WTC11 (cell line): Measurements from ENCODE around the gene FFAR3. TPM values are rescaled to one million over a fixed set of nuclear protein-coding genes. Genes with fewer than 3 reads are reported as not detected.
A peak's percentile ranks its signal among the peaks of the same experiment; 100 is the strongest.

Source experiments
- ATAC-seq: fragments of 200-7000 bp; cut with Tn5 transposase; 2 replicates; pipeline ENCODE4 v1.10.0; 2021; ENCODE audit warnings: mild to moderate bottlenecking, moderate library complexity
- CTCF ChIA-PET: fragments of 300-600 bp; sonication (Branson Sonifier 250); formaldehyde crosslinking; loops from one replicate; lab custom pipeline; 2021; ENCODE audit warnings: antibody characterized with exemption; lab: Charles Lee
- POLR2A ChIA-PET: fragments of 350-600 bp; sonication (Branson Sonifier 250); formaldehyde crosslinking; loops from one replicate; lab custom pipeline; 2021; ENCODE audit warnings: antibody characterized with exemption; lab: Charles Lee
- DNase-seq: peaks from one replicate; pipeline ENCODE4 v3.0.0; 2021; ENCODE audit warnings: low spot score
- H3K27ac Mint-ChIP-seq: 2 replicates; pipeline ENCODE4 v1.8.0; 2021; ENCODE audit warnings: mixed read lengths
- H3K27me3 Mint-ChIP-seq: 2 replicates; pipeline ENCODE4 v1.8.0; 2021; ENCODE audit warnings: low read depth, mild to moderate bottlenecking, moderate library complexity, mixed read lengths
- H3K36me3 Mint-ChIP-seq: 2 replicates; pipeline ENCODE4 v1.8.0; 2021; ENCODE audit warnings: mixed read lengths
- H3K4me1 Mint-ChIP-seq: 2 replicates; pipeline ENCODE4 v1.8.0; 2022; ENCODE audit warnings: mixed read lengths
- H3K4me3 Mint-ChIP-seq: 2 replicates; pipeline ENCODE4 v1.8.0; 2021; ENCODE audit warnings: mild to moderate bottlenecking, moderate library complexity, mixed read lengths
- H3K9me3 Mint-ChIP-seq: 2 replicates; pipeline ENCODE4 v1.8.0; 2021; ENCODE audit warnings: mixed read lengths
- AFF4 ChIP-seq: sonication (generic); formaldehyde crosslinking; IDR thresholded peaks from 2 replicates; pipeline ENCODE4 v1.8.1; 2023; ENCODE audit warnings: mild to moderate bottlenecking, missing genetic modification reagents, borderline replicate concordance
- ATF2 ChIP-seq: sonication (generic); formaldehyde crosslinking; IDR thresholded peaks from 2 replicates; pipeline ENCODE4 v1.8.1; 2022; ENCODE audit warnings: low read depth, missing genetic modification reagents, borderline replicate concordance
- E2F4 ChIP-seq: sonication (generic); formaldehyde crosslinking; IDR thresholded peaks from 2 replicates; pipeline ENCODE4 v1.8.1; 2022; ENCODE audit warnings: low read depth, mild to moderate bottlenecking, moderate library complexity, missing genetic modification reagents, borderline replicate concordance
- E2F5 ChIP-seq: sonication (generic); formaldehyde crosslinking; IDR thresholded peaks from 2 replicates; pipeline ENCODE4 v1.8.1; 2022; ENCODE audit warnings: mild to moderate bottlenecking, moderate library complexity, missing genetic modification reagents
- FOXP4 ChIP-seq: sonication (generic); formaldehyde crosslinking; IDR thresholded peaks from 2 replicates; pipeline ENCODE4 v1.8.0; 2022; ENCODE audit warnings: mild to moderate bottlenecking, missing genetic modification reagents
- GABPB1 ChIP-seq: sonication (generic); formaldehyde crosslinking; IDR thresholded peaks from 2 replicates; pipeline ENCODE4 v1.8.1; 2023; ENCODE audit warnings: mild to moderate bottlenecking, missing genetic modification reagents
- HMGA2 ChIP-seq: fragments of 250-450 bp; sonication (Bioruptor Pico); IDR thresholded peaks from 2 replicates; pipeline ENCODE4 v1.4.0; 2021; ENCODE audit warnings: mild to moderate bottlenecking, moderate library complexity
- IRF2 ChIP-seq: sonication (generic); formaldehyde crosslinking; IDR thresholded peaks from 2 replicates; pipeline ENCODE4 v1.8.0; 2022; ENCODE audit warnings: low read depth, missing genetic modification reagents, borderline replicate concordance
- OVOL2 ChIP-seq: fragments of 250-450 bp; sonication (Bioruptor Pico); IDR thresholded peaks from 2 replicates; pipeline ENCODE4 v1.9.0; 2021; ENCODE audit warnings: mild to moderate bottlenecking, borderline replicate concordance
- RORB ChIP-seq: fragments of 250-450 bp; sonication (Bioruptor Pico); IDR thresholded peaks from 2 replicates; pipeline ENCODE4 v1.9.0; 2021; ENCODE audit warnings: mild to moderate bottlenecking
- ZBTB21 ChIP-seq: sonication (generic); formaldehyde crosslinking; IDR thresholded peaks from 2 replicates; pipeline ENCODE4 v1.8.1; 2023; ENCODE audit warnings: mild to moderate bottlenecking, missing genetic modification reagents, borderline replicate concordance
- ZNF138 ChIP-seq: sonication (generic); formaldehyde crosslinking; conservative IDR thresholded peaks from 2 replicates; pipeline ENCODE4 v1.8.1; 2022; ENCODE audit warnings: mild to moderate bottlenecking, moderate library complexity, missing genetic modification reagents
- ZNF317 ChIP-seq: sonication (generic); formaldehyde crosslinking; IDR thresholded peaks from 2 replicates; pipeline ENCODE4 v1.8.1; 2023; ENCODE audit warnings: low read depth, mild to moderate bottlenecking, moderate library complexity, missing genetic modification reagents, borderline replicate concordance
- total RNA-seq: library from RNA; stranded (reverse); gene quantifications from 3 replicates; pipeline ENCODE4 v1.2.3, GENCODE V29; 2021

The FFAR3 gene
- total RNA-seq, 1 experiment from 2014 or later: not detected

DNA sequence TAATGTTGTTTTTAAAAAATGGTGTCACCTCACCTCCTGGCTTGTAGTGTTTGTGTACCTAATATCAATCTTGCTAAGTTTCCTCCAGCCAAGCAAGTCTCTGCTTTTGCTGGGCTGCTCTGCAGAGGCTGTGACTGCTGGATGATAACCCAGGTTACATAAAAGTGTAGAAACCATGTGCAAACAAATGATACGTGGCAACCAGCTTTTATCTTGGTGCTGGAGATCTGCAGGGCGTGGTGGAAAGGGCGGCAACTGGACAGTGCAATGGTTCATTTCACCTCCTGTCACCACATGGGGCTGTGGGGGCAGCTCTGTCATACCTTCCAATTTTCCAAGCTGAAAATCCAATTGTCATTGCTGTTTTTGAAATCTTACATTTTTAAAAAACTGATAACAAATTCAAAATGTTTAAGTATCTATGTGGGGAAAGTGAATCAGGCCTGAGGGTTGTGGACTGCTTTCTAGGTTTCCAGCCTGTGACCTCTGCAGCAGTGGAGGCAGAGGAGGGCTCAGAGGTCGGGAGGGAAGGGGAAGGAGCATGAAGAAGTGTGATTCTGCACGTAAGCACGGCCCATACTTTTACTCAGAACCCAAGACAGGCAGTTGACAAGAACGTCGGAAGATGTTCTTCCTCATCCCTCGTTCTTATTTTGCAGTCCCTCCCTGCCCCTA lies 22.3 kb downstream of the FFAR3 start:
- POLR2A ChIA-PET: no interaction called here
- no peak overlapping the region for H3K27ac Mint-ChIP-seq
- no peak for DNase-seq
- TF ChIP-seq ATF2 (no peak), GABPB1 (peak; percentile 33; the same call in 1 of the 2 replicates)
- no peak for ATAC-seq
- H3K36me3 Mint-ChIP-seq: peaks cover 13% of the 10 kb centered on the region
- peaks cover 14% of the 10 kb centered on the region for H3K4me1 Mint-ChIP-seq
- peaks cover 45% of the 10 kb centered on the region for H3K9me3 Mint-ChIP-seq
- H3K27me3 Mint-ChIP-seq: peaks cover 27% of the 10 kb centered on the region
- CTCF ChIA-PET: interaction anchor here (1.0 kb wide), 1 partner anchor 27 kb away, joined by 3 read pairs; no protein-coding TSS in a partner anchor
- H3K4me3 Mint-ChIP-seq: no peak overlapping the region

DNA sequence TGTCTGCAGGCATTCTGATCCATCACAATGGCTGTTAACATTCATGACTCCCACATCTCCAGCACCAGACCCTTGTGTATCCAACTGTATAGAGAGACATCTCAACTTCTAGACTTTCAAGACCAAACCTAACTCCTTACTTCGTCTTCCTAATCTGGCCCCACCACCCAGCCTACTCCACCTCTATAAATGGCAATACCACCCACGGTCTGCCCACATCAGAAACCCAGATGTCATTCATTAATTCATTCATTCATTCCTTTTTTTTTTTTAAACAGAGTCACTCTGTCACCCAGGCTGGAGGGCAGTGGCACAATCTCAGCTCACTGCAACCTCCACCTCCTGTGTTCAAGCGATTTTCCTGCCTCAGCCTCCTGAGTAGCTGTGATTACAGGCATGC lies 23.1 kb downstream of the FFAR3 start:
- H3K4me1 Mint-ChIP-seq: peaks cover 10% of the 10 kb centered on the region
- CTCF ChIA-PET: interaction anchor here (1.0 kb wide), 1 partner anchor 28 kb away, joined by 3 read pairs; no protein-coding TSS in a partner anchor
- POLR2A ChIA-PET: no interaction called here
- DNase-seq: no peak
- H3K36me3 Mint-ChIP-seq: peaks cover 17% of the 10 kb centered on the region
- TF ChIP-seq OVOL2 (no peak), AFF4 (CRISPR knock-in tag) (no peak), E2F4 (CRISPR knock-in tag) (no peak), RORB (CRISPR knock-in tag) (no peak), HMGA2 (no peak), E2F5 (CRISPR knock-in tag) (no peak), ZNF317 (CRISPR knock-in tag) (no peak), ZNF138 (CRISPR knock-in tag) (no peak), IRF2 (no peak), FOXP4 (CRISPR knock-in tag) (no peak), ZBTB21 (CRISPR knock-in tag) (no peak)
- ATAC-seq: no peak
- no peak overlapping the region for H3K27ac Mint-ChIP-seq
- peaks cover 42% of the 10 kb centered on the region for H3K9me3 Mint-ChIP-seq
- H3K4me3 Mint-ChIP-seq: no peak overlapping the region
- peaks cover 29% of the 10 kb centered on the region for H3K27me3 Mint-ChIP-seq
